HG03457 (cell line): Measurements from ENCODE around the gene GRIK3.

Experiments used
- ATAC-seq: cut with Tn5 transposase; IDR thresholded peaks from one replicate; pipeline ENCODE4 v1.9.1; 2021; ENCODE audit warnings: moderate number of reproducible peaks; ENCODE audit not compliant: unreplicated experiment

The GRIK3 gene

DNA sequence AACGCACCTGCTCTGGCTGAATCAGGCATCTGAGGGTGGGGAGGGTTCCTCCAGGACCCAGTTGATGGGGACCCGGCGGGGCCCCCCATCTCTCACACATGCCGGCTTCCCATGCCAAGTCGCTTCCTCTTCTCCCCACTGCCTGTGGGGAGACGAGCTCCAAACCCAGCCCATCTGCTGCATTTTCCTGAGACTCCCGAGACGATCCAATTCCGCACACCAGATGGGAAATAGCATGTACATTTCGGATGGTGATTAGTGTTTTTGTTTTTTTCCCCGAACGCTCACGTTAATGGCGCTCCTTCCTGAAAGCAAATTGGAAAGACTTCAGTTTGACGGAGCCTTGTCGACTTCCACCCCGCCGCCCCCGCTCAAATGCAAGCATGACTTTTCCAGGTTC lies 13.2 kb upstream of the GRIK3 start:
- no peak for ATAC-seq

DNA sequence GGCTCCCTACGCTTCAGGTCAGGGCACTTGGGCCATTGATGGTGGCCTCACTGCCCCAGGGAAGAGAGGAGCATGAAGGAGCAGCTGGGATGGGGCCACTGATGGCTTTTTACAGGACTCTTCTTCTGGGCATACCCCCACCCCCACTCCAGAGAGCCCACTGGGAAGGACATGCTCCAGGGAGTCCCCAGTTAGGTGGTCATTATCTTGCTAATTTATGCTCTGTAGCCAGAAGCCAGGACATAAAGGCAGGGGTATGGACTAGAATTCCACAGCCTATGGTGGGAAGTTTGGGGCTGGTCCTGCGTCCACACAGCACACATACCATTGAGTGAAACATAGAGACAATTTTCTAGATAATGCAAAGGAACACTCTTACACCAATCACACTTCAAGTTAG lies 8.8 kb upstream of the GRIK3 start:
- ATAC-seq = no peak

DNA sequence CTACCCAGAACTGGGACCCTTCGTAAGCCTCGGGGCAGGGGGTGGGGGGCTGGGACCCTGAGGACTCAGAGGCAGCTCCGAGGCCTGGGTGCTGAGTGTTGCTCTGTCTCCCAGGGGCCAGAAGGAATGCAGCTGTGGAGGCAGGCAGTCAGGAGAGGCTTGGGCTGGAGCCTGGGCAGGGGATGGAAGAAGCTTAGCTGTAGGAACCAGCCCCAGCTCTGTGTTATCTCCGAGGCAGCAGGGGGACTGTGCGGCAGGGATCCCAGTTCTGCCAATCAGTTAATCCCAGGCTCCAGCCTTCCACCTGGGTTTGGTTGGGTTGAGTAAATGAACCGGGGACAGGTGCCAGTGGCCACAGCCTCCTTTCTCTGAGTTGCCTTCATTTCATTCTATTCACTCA lies 8.2 kb upstream of the GRIK3 start:
- no peak for ATAC-seq

DNA sequence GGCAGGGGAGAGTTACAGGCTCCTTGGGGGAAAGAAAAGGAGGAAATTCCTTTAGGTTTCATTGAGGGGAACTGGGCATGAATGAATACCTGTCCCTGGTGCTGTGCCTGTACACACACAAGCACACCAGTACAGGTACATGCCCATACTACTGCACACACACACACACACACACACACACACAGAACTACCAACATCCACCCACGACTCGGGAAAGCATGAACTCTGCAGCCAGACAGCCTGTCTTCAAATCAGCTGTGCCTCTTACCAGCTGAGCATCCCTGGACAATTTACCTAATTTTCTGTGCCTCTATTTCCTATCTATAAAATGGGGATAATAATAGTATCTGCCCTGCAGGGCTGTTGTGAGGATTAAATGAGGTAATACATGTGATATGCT lies 7.2 kb upstream of the GRIK3 start:
- no peak for ATAC-seq

DNA sequence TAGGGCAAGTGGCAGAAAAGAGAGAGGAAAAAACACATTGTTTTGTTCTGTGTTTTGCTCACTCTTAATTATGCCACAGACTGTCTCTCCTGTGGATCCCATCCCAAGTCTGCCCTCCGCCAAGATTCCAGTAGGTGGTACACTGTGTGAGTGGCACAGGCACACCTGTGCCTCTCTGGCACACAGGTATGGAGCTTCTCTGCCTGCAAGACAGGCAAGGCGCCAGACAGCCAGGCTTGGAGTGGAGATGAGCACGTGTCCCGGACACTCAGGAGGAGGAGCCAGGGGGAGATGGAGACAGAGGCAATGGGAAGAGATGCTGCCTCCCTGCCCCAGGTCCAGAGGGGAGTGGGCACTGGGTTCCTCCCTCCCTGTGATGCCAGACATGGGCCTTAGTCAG lies 6.5 kb upstream of the GRIK3 start:
- no peak for ATAC-seq

DNA sequence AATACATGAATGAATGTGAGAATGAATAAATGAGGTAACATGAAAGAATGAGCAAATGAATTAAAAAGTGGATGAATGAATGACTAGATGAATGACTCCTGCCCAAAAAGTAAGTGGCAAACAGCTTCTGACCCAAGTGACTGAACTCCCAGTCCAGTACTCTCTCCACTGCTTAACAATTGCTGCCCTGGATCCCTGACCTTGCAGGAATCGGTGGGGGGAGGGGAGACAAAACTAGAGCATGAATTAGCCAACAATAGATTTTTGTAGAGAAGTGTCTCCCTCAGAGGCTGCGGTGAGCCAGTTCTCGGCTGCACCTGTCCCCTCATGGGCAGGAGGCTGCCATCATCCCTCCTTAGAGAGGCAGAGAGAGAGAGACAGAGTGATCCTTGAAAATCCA lies 5.9 kb upstream of the GRIK3 start:
- no peak for ATAC-seq

DNA sequence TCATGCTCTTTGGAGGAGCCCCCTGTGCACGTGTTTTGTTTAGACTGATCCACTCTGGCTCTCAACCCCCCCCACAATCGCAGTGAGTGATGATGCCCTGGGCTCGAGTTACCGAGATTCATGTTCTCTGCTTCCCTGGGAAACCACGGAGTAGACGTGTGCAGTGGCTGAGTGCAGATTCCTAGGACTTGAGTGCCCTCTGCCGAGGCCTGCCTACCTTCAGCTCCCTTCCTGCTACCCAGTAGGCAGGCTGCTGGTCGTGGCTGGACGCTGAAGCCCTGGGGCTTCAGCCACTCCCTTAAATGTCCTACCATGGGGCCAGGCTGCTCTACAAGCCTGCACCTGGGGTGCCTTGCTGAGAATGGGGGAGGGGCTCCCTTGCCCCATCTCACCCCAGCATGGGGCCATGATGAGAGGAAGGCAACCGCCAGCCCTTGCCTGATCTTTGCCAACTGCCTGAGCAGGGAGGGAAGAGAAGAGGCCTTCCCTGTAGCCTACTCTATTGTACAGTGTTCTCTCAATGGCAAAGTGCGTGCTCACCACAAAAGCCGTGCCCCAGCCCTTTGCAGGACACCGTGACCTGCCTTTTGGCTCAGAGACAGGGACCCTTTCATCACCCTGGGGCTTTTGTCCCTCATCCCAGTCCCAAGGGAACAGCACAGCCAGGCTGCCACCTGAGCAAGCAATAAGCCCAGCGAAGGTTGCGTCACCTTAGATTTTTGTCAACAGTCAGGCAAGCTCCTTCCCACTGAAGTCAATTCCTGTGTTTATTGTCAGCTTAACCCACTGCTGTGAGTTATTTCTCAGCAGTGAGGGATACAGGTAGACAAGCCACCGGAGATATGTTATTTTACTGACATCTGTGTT lies 4.1 kb upstream of the GRIK3 start:
- ATAC-seq = no peak

DNA sequence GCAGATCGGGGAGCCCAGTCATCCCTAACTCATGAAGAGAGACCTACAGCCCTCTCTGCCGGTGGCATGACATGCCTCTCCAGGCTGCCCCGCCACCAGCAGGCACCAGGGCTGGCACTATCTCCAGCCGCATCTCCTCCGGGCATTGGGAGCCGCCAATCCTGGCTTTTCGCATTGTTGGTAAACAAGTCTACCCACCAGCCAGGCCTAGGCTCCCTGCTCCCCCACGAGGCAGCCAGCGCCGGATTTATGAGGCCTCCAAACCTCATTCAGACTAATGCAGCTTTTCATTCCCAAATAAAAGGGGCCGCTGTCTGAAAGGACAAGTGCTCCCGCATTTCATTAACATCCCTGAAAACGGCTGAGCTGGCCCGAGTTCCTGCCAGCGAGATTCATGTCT lies 3.4 kb upstream of the GRIK3 start:
- ATAC-seq = no peak

DNA sequence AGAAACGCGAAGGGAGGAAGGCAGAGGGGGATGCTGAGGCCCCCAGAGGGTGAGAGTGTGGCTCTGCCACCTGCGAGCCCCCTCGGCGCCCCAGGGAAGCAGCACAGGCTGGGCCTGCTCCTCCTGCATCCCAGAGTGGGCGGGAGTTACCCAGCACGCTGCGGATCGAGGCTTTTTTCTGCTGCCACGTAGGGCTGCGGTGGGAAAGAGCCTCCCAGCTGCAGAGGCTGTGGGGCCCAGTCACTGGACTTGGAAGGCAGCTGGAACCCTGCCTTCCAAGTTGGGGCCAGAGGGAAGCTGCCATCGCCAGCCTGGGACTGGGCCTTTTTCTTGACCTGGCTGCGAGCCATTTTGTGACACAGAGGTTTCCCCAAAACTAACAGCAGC lies 2.3 kb upstream of the GRIK3 start:
- no peak for ATAC-seq

DNA sequence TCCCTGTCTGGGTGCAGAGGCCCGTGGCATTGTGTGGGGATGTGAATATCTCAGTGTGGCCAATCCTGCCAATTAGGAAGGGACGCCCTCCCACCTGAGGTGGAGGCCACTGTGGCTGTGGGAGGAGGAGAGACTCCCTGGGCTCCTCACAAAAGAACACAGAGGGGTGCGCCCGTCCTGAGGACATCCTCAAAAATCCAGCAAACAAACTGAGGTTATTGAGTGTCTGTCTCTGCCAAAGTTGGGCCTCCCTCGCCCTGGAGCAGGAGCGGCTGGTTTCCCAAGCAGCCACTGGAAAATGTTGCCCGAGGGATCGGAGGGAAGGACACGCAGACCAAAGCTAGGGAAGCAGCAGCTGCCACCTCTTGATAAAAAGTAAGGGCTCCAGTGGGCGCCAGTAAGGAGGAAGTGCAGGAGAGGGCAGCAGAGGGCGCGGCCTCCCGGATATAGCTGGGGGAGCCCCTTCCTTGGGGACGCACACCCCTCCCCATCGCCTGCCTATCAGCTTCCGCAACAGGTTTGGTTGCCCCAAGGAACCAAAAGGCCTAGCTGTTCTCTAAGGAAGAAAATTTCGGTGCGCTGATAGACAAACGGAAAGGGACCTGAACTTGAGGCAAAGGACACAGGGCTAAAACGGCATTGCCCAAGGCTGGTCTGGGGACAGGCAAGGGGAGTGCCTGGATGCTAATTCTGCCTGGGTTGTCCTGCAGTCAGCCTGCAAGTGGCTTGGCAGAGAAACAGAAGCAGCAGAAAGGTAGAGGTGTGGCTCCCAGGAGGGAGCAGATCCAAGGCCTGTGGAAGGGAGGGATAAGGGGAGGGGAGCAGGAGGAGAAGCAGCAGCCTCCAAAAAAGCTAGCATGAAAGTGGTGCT lies 1.7 kb upstream of the GRIK3 start:
- no peak for ATAC-seq

DNA sequence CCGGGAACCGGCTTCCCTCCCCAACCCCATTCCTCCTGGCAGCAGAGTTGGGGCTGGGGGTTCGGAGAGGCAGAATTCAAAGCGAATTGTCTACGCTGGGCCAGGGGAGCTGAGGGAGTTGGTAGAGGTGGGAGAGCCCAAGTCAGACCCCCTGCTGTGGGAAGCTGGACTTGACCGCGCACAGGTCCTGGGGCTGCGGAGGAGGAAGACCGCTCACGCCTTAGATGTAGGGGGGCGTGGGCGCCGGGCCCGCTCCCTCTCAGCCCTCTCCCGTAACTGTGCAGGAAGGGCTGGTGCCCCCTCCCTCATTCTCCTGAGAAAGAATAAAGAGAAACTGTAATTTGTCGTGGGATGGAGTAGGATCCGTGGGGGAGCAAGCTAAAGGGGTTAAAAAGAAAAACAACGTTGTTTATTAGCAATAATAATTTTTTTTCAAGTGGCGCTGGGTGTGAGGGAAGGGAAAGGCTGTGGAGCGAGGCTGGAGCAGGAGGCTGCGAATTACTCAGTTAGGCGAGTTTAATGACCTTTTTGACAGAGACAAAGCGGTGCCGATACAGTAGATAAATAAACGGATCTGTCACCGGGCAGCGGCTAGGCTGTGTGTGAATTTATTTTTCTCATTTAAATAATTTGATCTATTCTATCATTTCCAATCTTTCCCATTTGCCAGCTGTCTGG lies 838 bp upstream of the GRIK3 start:
- ATAC-seq = no peak

DNA sequence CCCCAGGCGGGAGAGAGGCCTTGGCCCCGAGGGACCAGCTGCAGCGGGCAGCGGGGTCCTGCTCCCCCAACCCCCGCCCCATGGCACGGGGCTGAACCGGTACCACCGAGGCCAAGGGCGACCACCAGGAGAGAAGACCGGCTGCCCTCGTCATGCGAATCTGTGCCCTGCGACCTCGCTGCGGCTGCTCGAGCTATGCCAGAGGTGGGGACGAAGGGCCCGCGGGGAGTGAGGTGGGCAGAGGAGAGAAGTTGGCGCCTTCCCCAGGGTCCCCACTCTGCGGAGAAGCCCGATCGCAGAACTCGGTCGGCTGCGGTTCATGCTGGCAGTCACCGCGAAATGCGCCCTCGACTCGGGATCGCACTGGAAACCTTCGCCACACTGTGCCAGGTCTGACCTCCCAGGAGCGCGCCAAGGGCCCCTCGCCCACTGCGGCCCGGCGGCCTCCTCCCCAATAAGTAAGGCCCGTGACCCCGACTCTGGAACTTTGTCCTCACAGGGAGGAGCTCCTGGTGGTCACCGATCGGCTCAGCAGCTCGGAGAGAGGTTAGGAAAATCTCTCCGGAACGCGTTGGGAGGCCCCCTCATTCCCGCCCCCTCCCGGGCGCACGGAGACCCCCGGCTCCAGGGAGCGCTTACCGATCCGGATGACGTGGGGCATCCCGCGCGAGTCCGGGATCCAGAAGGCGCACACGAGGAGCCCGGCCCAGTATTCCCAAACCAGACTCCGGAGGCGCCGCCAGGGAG lies 787 bp downstream of the GRIK3 start:
- no peak for ATAC-seq

DNA sequence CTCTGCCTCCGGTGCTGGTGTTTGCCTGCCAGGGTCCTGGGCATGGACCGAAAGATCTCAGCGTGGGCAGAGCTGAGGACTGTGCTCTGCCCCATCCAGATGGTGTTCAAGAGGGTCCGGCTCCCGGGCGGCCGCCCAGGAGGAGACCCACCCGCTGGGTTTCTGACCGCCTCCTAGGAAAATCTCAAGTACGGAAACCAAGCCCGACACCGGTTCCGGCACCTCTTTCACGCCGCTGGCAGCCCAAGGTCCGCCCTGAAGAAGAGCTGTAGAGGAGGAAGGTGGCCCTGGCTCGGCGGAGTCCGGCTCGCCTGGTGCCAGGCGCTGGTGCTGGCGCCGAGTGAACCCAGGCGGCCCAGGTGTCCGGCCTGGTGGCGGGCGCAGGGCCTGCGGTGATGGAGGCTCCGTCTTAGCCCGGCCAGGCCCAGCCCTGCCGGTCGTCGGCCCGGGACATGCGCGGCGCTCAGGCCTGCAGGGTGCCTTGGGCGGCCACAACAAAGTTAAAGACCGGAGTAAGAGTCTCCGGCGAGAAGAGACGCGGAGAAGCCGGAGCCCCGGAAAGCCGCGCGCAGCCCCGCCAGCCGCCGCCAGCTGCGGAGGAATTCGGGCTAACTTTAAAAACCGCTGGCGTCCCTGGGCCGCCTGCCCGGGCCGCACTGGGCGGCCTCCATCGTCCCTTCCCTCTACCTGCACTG lies 1.5 kb downstream of the GRIK3 start:
- ATAC-seq = no peak

DNA sequence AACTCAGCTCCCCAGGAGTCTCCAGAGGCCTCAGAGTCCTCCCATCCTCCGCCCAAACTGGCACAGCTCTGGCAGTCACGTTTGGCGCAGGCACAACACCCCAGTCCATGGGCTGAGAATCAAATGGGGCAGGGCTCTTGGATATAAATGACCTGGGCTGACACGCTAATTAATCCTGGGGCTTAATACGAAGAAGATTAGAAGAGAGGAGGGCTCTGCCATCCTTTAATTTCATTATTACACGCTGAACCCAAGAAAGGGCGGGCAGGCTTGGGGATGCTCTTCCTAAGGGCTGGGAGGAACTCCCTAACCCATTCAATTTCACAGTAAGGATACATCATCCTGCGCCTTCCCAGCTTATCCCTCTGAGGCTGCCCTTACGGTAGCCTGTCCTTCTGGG lies 2.4 kb downstream of the GRIK3 start:
- ATAC-seq = no peak

DNA sequence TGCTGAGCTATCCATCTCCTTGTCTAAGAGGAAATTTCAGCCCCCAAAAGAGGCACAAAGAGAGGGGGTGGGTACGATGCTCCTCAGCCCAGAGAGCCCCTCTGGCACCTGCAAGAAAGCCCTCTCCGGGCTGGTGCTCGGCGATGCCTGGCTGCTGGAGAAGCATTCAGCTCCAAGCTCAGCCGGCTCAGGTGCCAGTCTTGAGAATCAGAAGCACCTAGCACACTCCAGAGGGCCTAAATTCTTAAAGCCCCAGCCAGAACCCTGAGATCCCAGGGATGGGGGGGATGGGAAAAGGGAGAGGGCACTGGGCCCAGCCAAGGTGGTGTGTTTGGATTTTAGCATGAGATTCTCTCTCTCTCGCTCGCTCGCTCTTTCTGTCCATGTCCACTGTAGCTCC lies 2.9 kb downstream of the GRIK3 start:
- ATAC-seq = no peak

DNA sequence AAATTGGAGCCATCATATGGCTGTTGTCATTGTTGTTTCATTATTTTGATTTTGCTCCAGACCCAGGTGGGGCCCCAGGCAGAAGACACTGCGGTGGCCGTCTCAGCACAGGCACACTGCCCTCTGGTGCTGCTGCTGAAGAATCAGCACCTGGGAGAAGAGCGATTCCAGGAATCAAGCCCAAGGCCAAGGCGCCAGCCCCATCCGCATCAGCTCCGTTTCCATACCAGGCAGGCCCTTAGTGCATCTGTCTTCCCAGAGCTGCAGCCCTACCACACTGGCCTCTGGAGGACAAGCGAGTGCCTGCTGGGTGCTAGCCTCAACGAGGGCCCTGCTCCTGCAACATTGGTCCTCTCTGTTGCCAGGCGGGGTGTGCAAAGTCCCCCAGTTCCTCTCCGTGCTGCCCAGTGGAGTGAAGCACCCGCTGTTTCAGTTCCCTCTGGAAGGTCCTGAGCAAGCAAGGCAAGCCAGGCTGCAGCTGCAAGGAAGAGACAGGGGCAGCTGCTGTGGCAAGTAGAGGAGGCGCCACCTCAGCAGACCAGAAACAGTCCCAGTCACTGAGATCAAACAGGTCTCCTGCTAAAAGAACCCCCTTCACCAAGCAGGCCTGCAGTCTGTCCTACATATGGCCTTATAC lies 5.2 kb downstream of the GRIK3 start:
- no peak for ATAC-seq

DNA sequence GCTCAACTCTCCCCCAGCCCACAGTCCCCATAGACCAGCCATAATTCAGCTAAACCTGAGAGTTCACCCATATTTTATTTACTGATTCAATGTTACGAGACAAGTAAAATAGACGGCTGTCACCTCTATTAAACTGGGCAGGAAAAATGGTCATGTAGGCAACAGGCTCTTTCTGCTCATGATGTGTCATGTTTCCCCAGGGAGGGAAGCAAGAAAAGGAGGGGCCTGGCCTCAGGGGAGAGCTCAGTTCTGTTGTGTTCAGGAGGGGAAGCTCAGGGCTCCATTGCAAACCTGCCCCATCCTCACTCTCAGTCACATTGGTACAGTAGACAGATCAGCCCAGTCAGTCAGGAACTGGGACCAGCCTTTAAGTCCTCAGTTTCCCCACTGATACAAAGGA lies 12.8 kb downstream of the GRIK3 start:
- no peak for ATAC-seq

DNA sequence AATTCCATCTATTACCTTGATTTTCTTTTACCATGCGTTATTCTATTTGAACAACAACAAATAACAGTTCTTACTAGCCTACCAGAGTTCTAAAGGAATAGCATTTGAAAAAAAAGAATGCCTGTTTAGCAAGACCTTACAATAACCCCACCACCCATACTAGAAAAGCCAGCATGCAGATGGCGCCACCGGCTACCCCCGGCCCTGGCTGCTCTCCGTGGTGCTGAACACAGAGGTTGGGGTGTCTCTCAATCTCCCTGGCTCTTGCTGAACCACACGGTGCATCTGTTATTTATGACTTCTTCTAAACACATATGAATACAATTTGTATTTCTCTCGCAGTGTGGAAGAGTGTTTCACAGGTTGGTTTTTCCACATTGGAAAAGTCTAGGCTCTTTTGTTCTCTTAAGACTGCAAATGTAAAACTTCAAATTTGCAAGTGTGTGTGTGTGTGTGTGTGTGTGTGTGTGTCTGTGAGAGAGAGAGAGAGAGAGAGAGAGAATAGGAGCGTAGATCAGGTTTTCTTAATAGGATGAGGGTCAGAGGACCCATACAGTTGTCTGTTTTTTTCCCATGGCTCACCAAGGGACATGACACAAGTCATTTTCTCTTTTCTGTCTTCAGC lies 13.6 kb downstream of the GRIK3 start:
- ATAC-seq = no peak

DNA sequence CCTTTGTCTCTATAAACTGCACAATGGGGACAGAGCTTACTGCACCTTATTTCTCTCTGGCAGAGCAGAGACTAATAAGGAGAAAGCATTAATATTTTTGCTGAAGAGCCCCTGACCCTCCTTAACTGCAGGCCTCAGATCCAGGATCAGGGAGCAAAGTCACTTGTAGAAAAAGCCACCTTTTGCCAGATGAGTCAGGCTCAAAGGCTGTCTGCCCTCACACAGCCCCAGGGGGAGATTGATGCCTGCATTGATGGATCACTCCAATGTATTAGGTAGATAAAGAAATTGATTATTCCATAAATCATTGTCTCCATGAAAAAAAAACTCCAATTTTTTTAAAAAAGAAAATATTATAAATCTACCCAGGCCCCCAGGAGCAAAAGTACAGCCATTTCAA lies 15.8 kb downstream of the GRIK3 start:
- no peak for ATAC-seq
